ENCODE data around the gene DENND4A. TPM values are rescaled to one million over a fixed set of nuclear protein-coding genes. Genes with fewer than 3 reads are reported as not detected.

DENND4A gene
- total and polyA plus RNA-seq, 10 of the 15 experiments (the other 5 are each of a cell fraction or from before 2014, with no cell fraction given) = 14.2 to 81.8 (median 34.1) TPM

DNA sequence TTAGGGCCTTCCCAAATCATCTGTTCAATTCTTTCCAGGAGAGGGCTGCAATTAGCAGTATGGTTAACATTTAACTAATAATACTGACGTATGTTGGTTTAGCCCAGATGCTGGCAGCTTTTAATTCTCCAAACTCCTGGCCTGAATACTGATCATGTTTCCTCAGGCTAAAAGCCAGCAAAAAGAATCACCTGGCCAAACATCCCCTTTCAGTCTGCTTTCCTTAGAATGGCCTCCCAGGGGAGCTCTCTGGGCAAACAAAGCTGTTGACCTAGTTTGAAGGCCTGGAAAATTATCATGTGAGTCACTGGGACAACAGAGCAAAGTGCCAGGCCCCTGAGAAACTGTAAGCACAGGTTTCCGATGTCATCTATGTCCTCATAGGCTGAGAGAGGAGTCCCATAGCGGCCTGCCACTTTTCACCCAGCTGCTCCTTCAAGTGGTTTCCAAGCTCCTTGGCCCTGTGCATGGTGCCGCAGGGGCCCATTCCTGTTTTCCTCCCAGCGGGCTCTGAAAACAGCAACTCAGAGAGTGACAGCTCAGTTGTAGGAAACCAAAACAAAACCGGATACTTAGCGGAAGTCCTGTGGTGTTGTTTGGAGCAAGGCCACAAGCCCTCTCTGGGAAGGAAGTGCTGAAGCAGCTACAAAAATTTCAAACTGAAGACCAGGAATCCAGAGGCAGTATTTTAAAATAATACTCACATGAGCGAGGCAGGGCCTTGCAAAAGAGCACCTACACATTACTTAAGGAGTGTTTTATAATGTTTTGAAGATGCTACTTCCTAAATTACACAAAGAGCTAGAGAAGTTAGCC is 40.7 kb upstream of the DENND4A start (continued):
- TF ChIP-seq PBX3 (IDR thresholded peaks at IDR 0.05; ENCODE audit: insufficient replicate concordance, low read depth, low read length) (peak; percentile 16), SMARCA5 (IDR thresholded peaks at IDR 0.05) (0 out of 2 replicates have a peak, but pooled peaks have one; percentile 35), STAT3 (IDR thresholded peaks at IDR 0.05; ENCODE audit: low read depth, low read length) (no peak), NFXL1 (IDR thresholded peaks at IDR 0.05; ENCODE audit: borderline replicate concordance) (no peak), HSF1 (IDR thresholded peaks at IDR 0.05; ENCODE audit: low read depth, low read length) (no peak), PAX8 (IDR thresholded peaks at IDR 0.05) (no peak), ATF7 (IDR thresholded peaks at IDR 0.05; ENCODE audit: low read depth) (no peak), NR2F1 (conservative IDR thresholded peaks at IDR 0.05) (no peak), ZZZ3 (IDR thresholded peaks at IDR 0.05; ENCODE audit: control insufficient read depth, insufficient read length, low read depth) (no peak), TBL1XR1 (IDR thresholded peaks at IDR 0.05; ENCODE audit: low read depth, low read length) (no peak), ATF3 (IDR thresholded peaks at IDR 0.05; ENCODE audit: borderline replicate concordance, extremely low read depth, low read depth, low read length) (no peak), RUNX3 (IDR thresholded peaks at IDR 0.05; ENCODE audit: low read length) (peak; percentile 66), CHD4 (IDR thresholded peaks at IDR 0.05) (no peak), CBX3 (IDR thresholded peaks at IDR 0.05; ENCODE audit: borderline replicate concordance, low read depth) (no peak), SIN3A (IDR thresholded peaks at IDR 0.05; ENCODE audit: low read depth, low read length) (no peak), RAD51 (IDR thresholded peaks at IDR 0.05) (no peak), NBN (IDR thresholded peaks at IDR 0.05) (no peak), SMAD5 (IDR thresholded peaks at IDR 0.05; ENCODE audit: low read depth) (no peak)
- TF ChIP-seq, protein P1, sequence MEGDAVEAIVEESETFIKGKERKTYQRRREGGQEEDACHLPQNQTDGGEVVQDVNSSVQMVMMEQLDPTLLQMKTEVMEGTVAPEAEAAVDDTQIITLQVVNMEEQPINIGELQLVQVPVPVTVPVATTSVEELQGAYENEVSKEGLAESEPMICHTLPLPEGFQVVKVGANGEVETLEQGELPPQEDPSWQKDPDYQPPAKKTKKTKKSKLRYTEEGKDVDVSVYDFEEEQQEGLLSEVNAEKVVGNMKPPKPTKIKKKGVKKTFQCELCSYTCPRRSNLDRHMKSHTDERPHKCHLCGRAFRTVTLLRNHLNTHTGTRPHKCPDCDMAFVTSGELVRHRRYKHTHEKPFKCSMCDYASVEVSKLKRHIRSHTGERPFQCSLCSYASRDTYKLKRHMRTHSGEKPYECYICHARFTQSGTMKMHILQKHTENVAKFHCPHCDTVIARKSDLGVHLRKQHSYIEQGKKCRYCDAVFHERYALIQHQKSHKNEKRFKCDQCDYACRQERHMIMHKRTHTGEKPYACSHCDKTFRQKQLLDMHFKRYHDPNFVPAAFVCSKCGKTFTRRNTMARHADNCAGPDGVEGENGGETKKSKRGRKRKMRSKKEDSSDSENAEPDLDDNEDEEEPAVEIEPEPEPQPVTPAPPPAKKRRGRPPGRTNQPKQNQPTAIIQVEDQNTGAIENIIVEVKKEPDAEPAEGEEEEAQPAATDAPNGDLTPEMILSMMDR (IDR thresholded peaks at IDR 0.05 in 2 of 3, conservative IDR thresholded peaks at IDR 0.05 in 1 of 3; ENCODE audit: control insufficient read depth in 2 of 3, extremely low read depth in 1 of 3, insufficient read depth in 1 of 3, low read depth in 3 of 3, low read length in 3 of 3) = no peak
- TF ChIP-seq, protein P2, sequence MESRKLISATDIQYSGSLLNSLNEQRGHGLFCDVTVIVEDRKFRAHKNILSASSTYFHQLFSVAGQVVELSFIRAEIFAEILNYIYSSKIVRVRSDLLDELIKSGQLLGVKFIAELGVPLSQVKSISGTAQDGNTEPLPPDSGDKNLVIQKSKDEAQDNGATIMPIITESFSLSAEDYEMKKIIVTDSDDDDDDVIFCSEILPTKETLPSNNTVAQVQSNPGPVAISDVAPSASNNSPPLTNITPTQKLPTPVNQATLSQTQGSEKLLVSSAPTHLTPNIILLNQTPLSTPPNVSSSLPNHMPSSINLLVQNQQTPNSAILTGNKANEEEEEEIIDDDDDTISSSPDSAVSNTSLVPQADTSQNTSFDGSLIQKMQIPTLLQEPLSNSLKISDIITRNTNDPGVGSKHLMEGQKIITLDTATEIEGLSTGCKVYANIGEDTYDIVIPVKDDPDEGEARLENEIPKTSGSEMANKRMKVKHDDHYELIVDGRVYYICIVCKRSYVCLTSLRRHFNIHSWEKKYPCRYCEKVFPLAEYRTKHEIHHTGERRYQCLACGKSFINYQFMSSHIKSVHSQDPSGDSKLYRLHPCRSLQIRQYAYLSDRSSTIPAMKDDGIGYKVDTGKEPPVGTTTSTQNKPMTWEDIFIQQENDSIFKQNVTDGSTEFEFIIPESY (IDR thresholded peaks at IDR 0.05) = no peak
- TF ChIP-seq, protein P3, sequence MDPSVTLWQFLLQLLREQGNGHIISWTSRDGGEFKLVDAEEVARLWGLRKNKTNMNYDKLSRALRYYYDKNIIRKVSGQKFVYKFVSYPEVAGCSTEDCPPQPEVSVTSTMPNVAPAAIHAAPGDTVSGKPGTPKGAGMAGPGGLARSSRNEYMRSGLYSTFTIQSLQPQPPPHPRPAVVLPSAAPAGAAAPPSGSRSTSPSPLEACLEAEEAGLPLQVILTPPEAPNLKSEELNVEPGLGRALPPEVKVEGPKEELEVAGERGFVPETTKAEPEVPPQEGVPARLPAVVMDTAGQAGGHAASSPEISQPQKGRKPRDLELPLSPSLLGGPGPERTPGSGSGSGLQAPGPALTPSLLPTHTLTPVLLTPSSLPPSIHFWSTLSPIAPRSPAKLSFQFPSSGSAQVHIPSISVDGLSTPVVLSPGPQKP (IDR thresholded peaks at IDR 0.05; ENCODE audit: low read depth, low read length) = no peak

Data from GM12878 (cell line).